ENCODE measurements around the gene CACNB2.

The CACNB2 gene

GRCh38 chr10:18260310-18260922 lies 120.2 kb downstream of the CACNB2 start:
- ChIA-PET CTCF (interaction anchor here (1.0 kb wide), 1 partner anchor 21 kb away, joined by 3 read pairs; no protein-coding TSS in a partner anchor), POLR2A (no interaction called here)
- no peak for DNase-seq (ENCODE audit: extremely low spot score)
- TF ChIP-seq CTCF (IDR thresholded peaks at IDR 0.05; ENCODE audit: control extremely low read depth, extremely low read depth, low read depth, missing control alignments): no peak

- ChIA-PET POLR2A (no interaction called here), CTCF (interaction anchor here (1.0 kb wide), 1 partner anchor 22 kb away, joined by 3 read pairs; no protein-coding TSS in a partner anchor)
- DNase-seq (ENCODE audit: extremely low spot score): no peak
- TF ChIP-seq CTCF (IDR thresholded peaks at IDR 0.05; ENCODE audit: control extremely low read depth, extremely low read depth, low read depth, missing control alignments): no peak
Measured at GRCh38 chr10:18261063-18261610, 120.9 kb downstream of the CACNB2 start.

- ChIA-PET CTCF (interaction anchor here (1.0 kb wide), 1 partner anchor 22 kb away, joined by 3 read pairs; no protein-coding TSS in a partner anchor), POLR2A (no interaction called here)
- TF ChIP-seq CTCF (IDR thresholded peaks at IDR 0.05; ENCODE audit: control extremely low read depth, extremely low read depth, low read depth, missing control alignments): no peak
- no peak for DNase-seq (ENCODE audit: extremely low spot score)
Measured at GRCh38 chr10:18261768-18262231, 121.6 kb downstream of the CACNB2 start.

GRCh38 chr10:18264466-18265050 lies 124.3 kb downstream of the CACNB2 start:
- no peak for TF ChIP-seq CTCF (IDR thresholded peaks at IDR 0.05; ENCODE audit: control extremely low read depth, extremely low read depth, low read depth, missing control alignments)
- ChIA-PET POLR2A (no interaction called here), CTCF (interaction anchor here (1.6 kb wide), 1 partner anchor 11 kb away, joined by 5 read pairs; no protein-coding TSS in a partner anchor)
- DNase-seq (ENCODE audit: extremely low spot score): no peak

GRCh38 chr10:18268005-18268404 lies 127.8 kb downstream of the CACNB2 start:
- POLR2A ChIA-PET: no interaction called here
- CTCF ChIA-PET: no interaction called here
- TF ChIP-seq CTCF (IDR thresholded peaks at IDR 0.05; ENCODE audit: control extremely low read depth, extremely low read depth, low read depth, missing control alignments): no peak
- DNase-seq (ENCODE audit: extremely low spot score): no peak

- POLR2A ChIA-PET: no interaction called here
- DNase-seq (ENCODE audit: extremely low spot score): no peak
- CTCF ChIA-PET: no interaction called here
- TF ChIP-seq CTCF (IDR thresholded peaks at IDR 0.05; ENCODE audit: control extremely low read depth, extremely low read depth, low read depth, missing control alignments): no peak
Measured at GRCh38 chr10:18271491-18271890, 131.3 kb downstream of the CACNB2 start.

Measured in GM10248 (cell line).